HEK293T (cell line): ENCODE data around the gene PRRC1.
A peak's percentile ranks its signal among the peaks of the same experiment; 100 is the strongest.

Source experiments
- CTCF ChIA-PET: fragments of 350-600 bp; formaldehyde crosslinking; extraction: SDS; loops from one replicate; lab custom pipeline; 2021; ENCODE audit warnings: antibody characterized with exemption, inconsistent platforms; lab: Yijun Ruan, JAX
- POLR2A ChIA-PET: fragments of 350-600 bp; formaldehyde crosslinking; extraction: SDS; loops from one replicate; lab custom pipeline; 2020; ENCODE audit warnings: antibody characterized with exemption, inconsistent platforms; lab: Yijun Ruan, JAX
- DNase-seq: peaks from one replicate; pipeline ENCODE4 v3.0.0; 2012; ENCODE audit warnings: mixed read lengths; ENCODE audit errors: extremely low spot score
- ARNT ChIP-seq: fragments of 450-650 bp; IDR thresholded peaks from 2 replicates; pipeline ENCODE4 v1.6.1; 2017; ENCODE audit warnings: mild to moderate bottlenecking
- BHLHE40 ChIP-seq: fragments of 450-650 bp; IDR thresholded peaks from 2 replicates; pipeline ENCODE4 v1.6.1; 2016; ENCODE audit warnings: mild to moderate bottlenecking, moderate library complexity, borderline replicate concordance
- CTBP1 ChIP-seq: fragments of 450-650 bp; IDR thresholded peaks from 2 replicates; pipeline ENCODE4 v1.6.1; 2016; ENCODE audit warnings: borderline replicate concordance
- ELF4 ChIP-seq: fragments of 450-650 bp; IDR thresholded peaks from 2 replicates; pipeline ENCODE4 v1.6.1; 2017; ENCODE audit warnings: antibody characterized with exemption
- FOXA1 ChIP-seq: fragments of 450-650 bp; IDR thresholded peaks from 2 replicates; pipeline ENCODE4 v1.6.1; 2016; ENCODE audit warnings: mild to moderate bottlenecking
- FOXK2 ChIP-seq: fragments of 450-650 bp; IDR thresholded peaks from 2 replicates; pipeline ENCODE4 v1.6.1; 2016; ENCODE audit warnings: mild to moderate bottlenecking
- FOXM1 ChIP-seq: fragments of 450-650 bp; IDR thresholded peaks from 2 replicates; pipeline ENCODE4 v1.6.1; 2017; ENCODE audit warnings: mild to moderate bottlenecking, borderline replicate concordance
- HDGF ChIP-seq: fragments of 450-650 bp; IDR thresholded peaks from 2 replicates; pipeline ENCODE4 v1.6.1; 2017; ENCODE audit warnings: antibody characterized with exemption, borderline replicate concordance
- L3MBTL2 ChIP-seq: fragments of 450-650 bp; conservative IDR thresholded peaks from 2 replicates; pipeline ENCODE4 v1.6.1; 2016; ENCODE audit warnings: mild to moderate bottlenecking
- LEF1 ChIP-seq: fragments of 450-650 bp; IDR thresholded peaks from 2 replicates; pipeline ENCODE4 v1.6.1; 2017; ENCODE audit warnings: mild to moderate bottlenecking, borderline replicate concordance
- NFRKB ChIP-seq: fragments of 450-650 bp; IDR thresholded peaks from 2 replicates; pipeline ENCODE4 v1.6.1; 2016; ENCODE audit warnings: mild to moderate bottlenecking, moderate library complexity
- SP1 ChIP-seq: fragments of 450-650 bp; IDR thresholded peaks from 2 replicates; pipeline ENCODE4 v1.6.1; 2017
- SUZ12 ChIP-seq: fragments of 450-650 bp; IDR thresholded peaks from 2 replicates; pipeline ENCODE4 v1.6.1; 2016; ENCODE audit warnings: mild to moderate bottlenecking
- TARDBP ChIP-seq: fragments of 450-650 bp; IDR thresholded peaks from 2 replicates; pipeline ENCODE4 v1.6.1; 2016
- ZNF384 ChIP-seq: fragments of 450-650 bp; IDR thresholded peaks from 2 replicates; pipeline ENCODE4 v1.6.1; 2016
- TF ChIP-seq, protein P1 (sequence below): fragments of 450-650 bp; IDR thresholded peaks from 2 replicates; pipeline ENCODE4 v1.6.1; 2016

The PRRC1 gene

DNA sequence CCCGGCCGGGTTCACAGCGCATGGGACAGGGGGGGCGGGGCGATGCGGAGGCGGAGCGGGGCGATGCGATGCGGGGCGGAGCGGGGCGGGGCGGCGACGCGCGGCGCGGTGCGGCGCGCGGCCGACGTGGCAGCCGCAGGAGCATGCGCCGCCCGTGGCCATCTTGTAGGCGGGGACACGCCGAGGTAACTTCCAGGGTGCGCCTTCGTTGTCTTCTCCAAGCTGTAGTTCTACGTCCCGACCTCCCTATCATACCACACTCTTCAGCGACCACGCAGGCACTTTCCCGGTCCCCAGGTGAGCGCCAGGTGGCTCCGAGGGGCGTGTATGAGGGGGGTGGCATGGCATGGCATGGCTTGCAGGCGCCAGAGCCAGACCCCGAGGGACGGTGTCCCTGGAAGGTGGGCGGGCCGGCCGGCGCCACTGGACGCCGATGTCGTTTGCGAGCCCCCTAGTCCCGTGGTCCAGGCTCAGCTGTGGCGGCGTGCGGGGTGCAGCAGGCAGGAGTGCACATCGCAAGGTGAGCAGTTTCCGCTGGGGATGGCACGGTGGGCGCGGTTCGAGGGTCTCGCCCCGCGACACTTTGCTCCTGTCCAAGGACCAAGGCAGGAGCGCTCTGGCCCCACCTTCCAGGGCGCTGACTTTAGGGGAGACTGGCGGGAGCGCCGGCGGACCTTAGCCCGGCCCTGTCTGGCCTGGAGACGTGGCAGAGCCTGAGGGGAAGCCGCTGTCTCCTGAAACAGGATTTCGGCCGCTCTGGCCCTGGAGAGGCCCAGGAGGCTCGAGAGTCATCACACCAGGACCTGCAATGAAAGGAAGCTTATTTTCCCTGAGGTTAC lies at the start of gene PRRC1:
PRRC1 (plus strand) TSS at position 161 of the 839 bp plus-strand sequence. CDS start 5,840 bp downstream, outside the sequence.
- peak; percentile 89 for DNase-seq
- TF ChIP-seq BHLHE40 (no peak), L3MBTL2 (peak; percentile 29; the same call in 1 of the 2 replicates), SP1 (no peak), FOXA1 (no peak), ARNT (no peak), FOXK2 (no peak)
- TF ChIP-seq, protein P1, sequence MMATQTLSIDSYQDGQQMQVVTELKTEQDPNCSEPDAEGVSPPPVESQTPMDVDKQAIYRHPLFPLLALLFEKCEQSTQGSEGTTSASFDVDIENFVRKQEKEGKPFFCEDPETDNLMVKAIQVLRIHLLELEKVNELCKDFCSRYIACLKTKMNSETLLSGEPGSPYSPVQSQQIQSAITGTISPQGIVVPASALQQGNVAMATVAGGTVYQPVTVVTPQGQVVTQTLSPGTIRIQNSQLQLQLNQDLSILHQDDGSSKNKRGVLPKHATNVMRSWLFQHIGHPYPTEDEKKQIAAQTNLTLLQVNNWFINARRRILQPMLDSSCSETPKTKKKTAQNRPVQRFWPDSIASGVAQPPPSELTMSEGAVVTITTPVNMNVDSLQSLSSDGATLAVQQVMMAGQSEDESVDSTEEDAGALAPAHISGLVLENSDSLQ = no peak
- ChIA-PET CTCF (no interaction called here), POLR2A (interaction anchor here (0.7 to 1.6 kb wide), 3 partner anchors 10 to 19 kb away, joined by 3 to 5 read pairs (median 3); no protein-coding TSS in a partner anchor)

DNA sequence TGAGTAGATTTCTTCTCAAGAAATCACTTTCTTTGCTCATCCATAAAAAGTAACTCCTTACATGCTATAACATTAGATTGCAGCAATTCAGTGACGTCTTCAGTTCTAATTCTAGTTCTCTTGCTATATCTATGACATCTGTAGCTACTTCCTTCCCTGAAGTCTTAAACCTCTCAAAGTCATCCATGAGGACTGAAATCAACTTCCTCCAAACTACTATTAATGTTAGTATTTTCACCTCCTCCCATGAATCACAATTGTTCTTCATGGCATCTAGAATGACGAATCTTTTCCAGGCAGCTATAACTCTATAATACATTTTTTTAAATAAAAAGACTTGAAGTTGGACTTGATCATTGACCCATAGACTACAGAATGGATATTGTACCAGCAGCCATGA lies 46.2 kb upstream of the PRRC1 start:
- DNase-seq = no peak
- POLR2A ChIA-PET = no interaction called here
- TF ChIP-seq, protein P1 = no peak
- TF ChIP-seq L3MBTL2 (no peak), FOXA1 (no peak), NFRKB (no peak), HDGF (no peak), LEF1 (no peak), BHLHE40 (no peak), ELF4 (no peak), SUZ12 (no peak), CTBP1 (no peak), ARNT (no peak), SP1 (no peak), TARDBP (no peak), FOXM1 (no peak), ZNF384 (no peak)
- CTCF ChIA-PET = no interaction called here

DNA sequence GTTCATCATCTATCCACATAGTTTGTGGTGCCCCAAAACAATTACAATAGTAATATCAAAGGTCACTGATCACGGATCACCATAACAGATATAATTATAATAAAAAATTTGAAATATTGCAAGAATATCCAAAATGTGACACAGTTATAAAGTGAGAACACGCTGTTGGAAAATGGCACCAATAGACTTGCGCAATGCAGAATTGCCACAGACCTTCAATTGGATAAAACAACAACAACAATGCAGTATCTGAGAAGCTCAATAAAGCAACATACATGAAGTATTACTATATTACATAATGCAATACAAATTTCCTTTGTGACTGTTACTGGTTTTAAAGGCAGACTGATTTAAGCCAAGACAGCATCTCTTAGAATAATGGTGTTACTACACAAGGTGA lies 44.7 kb upstream of the PRRC1 start:
- POLR2A ChIA-PET = no interaction called here
- no peak for DNase-seq
- CTCF ChIA-PET = no interaction called here
- TF ChIP-seq, protein P1 = no peak

DNA sequence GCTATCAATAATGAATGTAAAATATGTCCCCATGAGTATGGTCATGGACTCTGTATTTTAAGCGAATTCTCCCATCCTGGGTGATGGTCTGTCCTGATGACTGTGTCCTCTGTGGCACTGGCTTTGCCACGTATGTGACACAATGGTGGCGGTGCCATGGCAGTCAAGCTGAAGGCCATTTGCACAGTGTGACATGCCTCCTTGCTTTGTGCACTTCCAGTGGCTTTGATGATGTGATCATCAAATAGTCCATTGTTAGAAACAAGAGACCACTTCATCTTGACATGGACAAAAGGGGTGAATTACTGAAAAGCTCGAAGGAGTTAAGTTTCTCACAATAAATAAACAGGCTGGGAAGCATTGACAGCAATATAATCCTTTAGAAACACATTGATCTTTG lies 31.0 kb upstream of the PRRC1 start:
- POLR2A ChIA-PET = no interaction called here
- DNase-seq = no peak
- TF ChIP-seq HDGF (no peak), FOXA1 (no peak), SUZ12 (no peak), L3MBTL2 (no peak), ELF4 (no peak), TARDBP (no peak), BHLHE40 (no peak), ZNF384 (no peak), LEF1 (no peak), CTBP1 (no peak)
- CTCF ChIA-PET = no interaction called here

DNA sequence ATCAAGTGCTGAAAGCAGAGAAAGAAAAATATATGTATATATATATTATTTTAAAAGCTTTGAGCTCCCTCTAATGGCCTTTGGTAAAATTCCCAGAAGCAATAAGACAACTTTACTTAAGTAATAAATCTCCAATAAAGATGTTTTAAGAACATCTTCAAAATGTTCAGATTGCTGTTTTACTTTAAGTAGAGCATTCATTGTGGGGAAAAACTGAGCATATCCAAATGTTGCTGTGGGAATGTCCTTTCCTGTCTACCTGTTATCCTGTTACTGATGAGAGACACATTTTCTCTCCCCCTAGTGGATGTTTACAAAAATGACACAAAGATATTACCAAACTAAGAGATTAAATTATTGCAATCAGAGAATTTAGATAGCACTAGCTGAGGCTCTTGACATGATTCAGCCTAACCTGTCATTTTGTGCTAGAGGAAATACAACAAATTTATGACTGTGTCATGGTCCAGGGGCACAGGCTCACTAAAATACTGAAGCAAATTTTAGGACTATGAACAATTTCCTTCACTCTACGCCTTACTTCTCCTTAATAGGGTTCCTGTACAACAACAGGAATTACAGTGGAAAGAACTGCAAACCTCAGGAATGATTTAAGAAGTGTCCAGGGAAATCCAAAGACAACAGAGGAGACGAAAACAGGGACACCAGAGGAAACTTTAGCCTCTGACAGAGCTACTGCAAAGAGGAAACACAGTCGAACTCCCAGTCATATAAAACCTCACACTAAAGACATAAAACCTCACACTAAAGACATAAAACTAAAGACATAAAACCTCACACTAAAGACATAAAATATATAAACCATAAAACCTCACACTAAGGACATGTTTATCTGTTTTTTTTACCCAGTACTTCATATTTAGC lies 24.3 kb upstream of the PRRC1 start:
- ChIA-PET CTCF (interaction anchor here (0.6 to 1.1 kb wide), 4 partner anchors 8 to 207 kb away, joined by 3 to 4 read pairs (median 4); no protein-coding TSS in a partner anchor), POLR2A (no interaction called here)
- TF ChIP-seq SUZ12 (no peak), FOXK2 (peak; percentile 33; the same call in 1 of the 2 replicates)
- TF ChIP-seq, protein P1 = 0 out of 2 replicates have a peak, but pooled peaks have one; percentile 28
- DNase-seq = peak; percentile 38

DNA sequence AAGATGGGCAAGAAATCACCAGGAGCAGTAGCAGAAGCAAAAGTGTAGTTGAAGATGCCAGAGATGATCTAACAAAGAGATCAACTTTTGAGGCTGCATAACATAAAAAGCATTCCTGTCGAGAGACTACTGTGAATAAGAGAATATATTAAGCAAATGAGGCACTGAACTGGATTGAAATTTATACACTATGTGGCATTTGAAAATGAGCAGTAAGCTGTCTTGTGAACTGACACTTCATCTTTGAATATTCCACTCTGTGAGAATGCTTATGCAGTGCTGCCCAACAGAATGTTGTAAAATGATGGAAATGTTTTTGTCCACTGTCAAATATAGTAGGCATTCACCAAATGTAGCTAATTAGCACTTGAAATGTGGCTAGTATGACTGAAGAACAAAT lies 18.9 kb upstream of the PRRC1 start:
- no peak for DNase-seq
- POLR2A ChIA-PET = no interaction called here
- no peak for TF ChIP-seq FOXA1
- no peak for TF ChIP-seq LEF1
- TF ChIP-seq SP1 = no peak
- no peak for TF ChIP-seq TARDBP
- CTCF ChIA-PET = interaction anchor here (0.7 kb wide), 1 partner anchor 981 kb away, joined by 3 read pairs; no protein-coding TSS in a partner anchor
